ENCODE data around the gene C16orf96. TPM values are rescaled to one million over a fixed set of nuclear protein-coding genes. Genes with fewer than 3 reads are reported as not detected.

Gene C16orf96
- polyA plus RNA-seq, 2 of the 4 experiments (the other 2 are of a cell fraction): 0.01 to 0.03 TPM

- no peak for TF ChIP-seq MAX (IDR thresholded peaks at IDR 0.05)
- no peak for TF ChIP-seq NFE2L2 (conservative IDR thresholded peaks at IDR 0.05; ENCODE audit: low read length)
- no peak for TF ChIP-seq NR3C1 (IDR thresholded peaks at IDR 0.05)
- no peak for TF ChIP-seq POLR2A (IDR thresholded peaks at IDR 0.05; ENCODE audit: low read length)
Measured at GRCh38 chr16:4536391-4537106, 19.6 kb upstream of the C16orf96 start (continued).

- CTCF ChIA-PET: interaction anchor here (2.2 to 20.0 kb wide), 3 partner anchors 12 to 48 kb away, joined by 7 to 301 read pairs (median 27); no protein-coding TSS in a partner anchor
- POLR2A ChIA-PET: interaction anchor here (0.6 to 1.1 kb wide), 3 partner anchors 11 to 154 kb away, joined by 3 to 4 read pairs (median 3); no protein-coding TSS in a partner anchor
- FAIRE-seq (no peak), DNase-seq (ENCODE audit: low read depth in 1 of 2, low spot score in 1 of 2) (no peak), ATAC-seq (peak; percentile 8 to 66; a peak in 4 of 6 replicates)
- WGBS (ENCODE audit: missing lambda C conversion rate): 83% methylated on average over 48 of the region's 75 CpGs
- H3K4me3 ChIP-seq: peak overlapping the region; percentile 51
- H3K4me1 ChIP-seq: peaks cover 5% of the 10 kb centered on the region; the same call in 1 of the 3 replicates
- H3K27ac ChIP-seq: peak overlapping the region; percentile 48 to 91
- TF ChIP-seq E2F6 (IDR thresholded peaks at IDR 0.05; ENCODE audit: borderline replicate concordance, low read depth) (no peak), JUN (IDR thresholded peaks at IDR 0.05) (no peak), EHF (CRISPR knock-in tag; IDR thresholded peaks at IDR 0.05) (no peak), RNF2 (IDR thresholded peaks at IDR 0.05; ENCODE audit: borderline replicate concordance, low read depth) (no peak), PBX3 (IDR thresholded peaks at IDR 0.05) (no peak), NR3C1 (IDR thresholded peaks at IDR 0.05) (no peak), MAZ (IDR thresholded peaks at IDR 0.05; ENCODE audit: borderline replicate concordance, low read depth, low read length) (no peak), ZSCAN20 (CRISPR knock-in tag; IDR thresholded peaks at IDR 0.05) (no peak), CHD2 (IDR thresholded peaks at IDR 0.05; ENCODE audit: low read length, partially characterized antibody) (no peak), GATA3 (IDR thresholded peaks at IDR 0.05; ENCODE audit: borderline replicate concordance) (no peak), HEYL (CRISPR knock-in tag; IDR thresholded peaks at IDR 0.05) (no peak), HDAC2 (IDR thresholded peaks at IDR 0.05) (no peak), ZC3H11A (IDR thresholded peaks at IDR 0.05) (no peak), CTCF (IDR thresholded peaks at IDR 0.05) (no peak)
- peaks cover 17% of the 10 kb centered on the region for H3K9me3 ChIP-seq
- peak overlapping the region; percentile 89 for H3K4me2 ChIP-seq
Measured at GRCh38 chr16:4537376-4538343, 18.5 kb upstream of the C16orf96 start.

Data from A549 (cell line).